SK-N-SH (cell line): ENCODE measurements around the gene ZBTB5.

ENCODE experiments used
- CHD2 ChIP-seq: fragments of 150-350 bp; IDR thresholded peaks from 2 replicates; pipeline ENCODE4 v1.6.1; 2018; ENCODE audit warnings: low read length; ENCODE audit not compliant: partially characterized antibody
- CTCF ChIP-seq: fragments of 200-600 bp; sonication (generic); IDR thresholded peaks from 2 replicates; pipeline ENCODE4 v1.6.1; 2017; ENCODE audit warnings: antibody characterized with exemption, mild to moderate bottlenecking, moderate library complexity
- EP300 ChIP-seq, 2 experiments: IDR thresholded peaks; 2 replicates each; pipeline versions ENCODE4 v1.4.0 to v1.6.1; 2012; ENCODE audit warnings: borderline replicate concordance in 1 of 2, low read depth in 1 of 2, low read length in 1 of 2
- EZH2phosphoT487 ChIP-seq: fragments of 200-600 bp; sonication (generic); IDR thresholded peaks from 2 replicates; pipeline ENCODE4 v1.6.1; 2017; ENCODE audit warnings: low read depth, mixed run types, mild to moderate bottlenecking, antibody characterized with exemption, moderate library complexity, borderline replicate concordance
- FOSL2 ChIP-seq: IDR thresholded peaks from 2 replicates; pipeline ENCODE4 v1.4.0; 2012; ENCODE audit warnings: low read depth, mild to moderate bottlenecking, moderate library complexity, borderline replicate concordance
- POLR2AphosphoS5 ChIP-seq: IDR thresholded peaks from 2 replicates; pipeline ENCODE4 v1.6.1; 2012; ENCODE audit warnings: low read depth, low read length
- REST ChIP-seq: IDR thresholded peaks from 2 replicates; pipeline ENCODE4 v1.6.1; 2012; ENCODE audit warnings: mild to moderate bottlenecking, low read depth, low read length, moderate library complexity
- USF2 ChIP-seq: fragments of 150-350 bp; IDR thresholded peaks from 2 replicates; pipeline ENCODE4 v1.6.1; 2017; ENCODE audit warnings: antibody characterized with exemption, low read length, low read depth, borderline replicate concordance
- TF ChIP-seq, protein P1 (sequence below): IDR thresholded peaks from 2 replicates; pipeline ENCODE4 v1.4.0; 2012; ENCODE audit warnings: low read depth

- no peak for TF ChIP-seq CTCF
- no peak for TF ChIP-seq EP300 (IDR thresholded peaks at IDR 0.05; ENCODE audit: borderline replicate concordance in 1 of 2, low read depth in 1 of 2, low read length in 1 of 2)
- no peak for TF ChIP-seq USF2
- TF ChIP-seq, protein P1, sequence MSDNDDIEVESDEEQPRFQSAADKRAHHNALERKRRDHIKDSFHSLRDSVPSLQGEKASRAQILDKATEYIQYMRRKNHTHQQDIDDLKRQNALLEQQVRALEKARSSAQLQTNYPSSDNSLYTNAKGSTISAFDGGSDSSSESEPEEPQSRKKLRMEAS: no peak
- no peak for TF ChIP-seq POLR2AphosphoS5
- TF ChIP-seq CHD2: no peak
- no peak for TF ChIP-seq REST
- TF ChIP-seq EZH2phosphoT487: no peak
- no peak for TF ChIP-seq FOSL2
These were observed 39.9 kb downstream of the ZBTB5 start for GRCh38 chr9:37425298-37425752.
